HCT116 (cell line): ENCODE data around the gene PEX11G. TPM values are rescaled to one million over a fixed set of nuclear protein-coding genes. Genes with fewer than 3 reads are reported as not detected.

ENCODE experiments used
- ATAC-seq: fragments of 200-7000 bp; cut with Tn5 transposase; 2 replicates; pipeline ENCODE4 v1.9.1; 2020; ENCODE audit warnings: mild to moderate bottlenecking, moderate library complexity
- BruUV-seq: library from RNA; stranded (reverse); fragments of 400-500 nt; replicated peaks from 2 replicates; lab custom pipeline; 2021; lab: Mats Ljungman, UMichigan
- CTCF ChIA-PET: fragments of 300-600 bp; sonication (Branson Sonifier 250); formaldehyde crosslinking; loops from one replicate; lab custom pipeline; 2021; ENCODE audit warnings: antibody characterized with exemption; lab: Charles Lee
- POLR2A ChIA-PET: fragments of 300-600, 350-600 bp; sonication (Branson Sonifier 250); formaldehyde crosslinking; loops from one replicate; lab custom pipeline; 2021; ENCODE audit warnings: antibody characterized with exemption; lab: Charles Lee
- RAD21 ChIA-PET, 2 experiments: fragments of 300-600 bp; sonication (Branson Sonifier 250); formaldehyde crosslinking; loops; one replicate each; lab custom pipeline; 2023; ENCODE audit warnings: low total read pairs in 2 of 2; ENCODE audit not compliant: uncharacterized antibody in 2 of 2, unreplicated experiment in 2 of 2, low non-redundant PET in 1 of 2; lab: Charles Lee
- DNase-seq: peaks from one replicate; pipeline ENCODE4 v3.0.0-alpha.2; 2010; ENCODE audit warnings: low read depth, low spot score
- H2AFZ ChIP-seq: fragments of 200-600 bp; shearing (Covaris generic), sonication (generic); 2 replicates; pipeline ENCODE4 v1.6.1; 2017; ENCODE audit warnings: low read depth, mixed run types, mixed read lengths, antibody characterized with exemption, low read length; ENCODE audit not compliant: poor library complexity, severe bottlenecking
- H3K27ac ChIP-seq: 2 replicates; pipeline ENCODE4 v1.5.1; 2012; ENCODE audit warnings: low read depth, low read length
- H3K27me3 ChIP-seq: fragments of 200-600 bp; sonication (generic); 2 replicates; pipeline ENCODE4 v1.6.1; 2016; ENCODE audit warnings: mixed run types, low read length, mixed read lengths; ENCODE audit not compliant: insufficient read depth
- H3K36me3 ChIP-seq, 2 experiments: fragments of 200-500 bp in 1 of 2; fragments of 200-600 bp in 1 of 2; sonication (Bioruptor generic) in 1 of 2; sonication (generic) in 1 of 2; 2 replicates each; pipeline versions ENCODE4 v1.5.1 to v1.6.1; 2014 to 2016; ENCODE audit warnings: low read length in 2 of 2, inconsistent platforms in 1 of 2, mixed read lengths in 1 of 2, mixed run types in 1 of 2; ENCODE audit not compliant: insufficient read depth in 2 of 2, control insufficient read depth in 1 of 2
- H3K4me1 ChIP-seq, 2 experiments: fragments of 200-600 bp in 1 of 2; sonication (generic) in 1 of 2; 2 replicates each; pipeline versions ENCODE4 v1.5.1 to v1.6.1; 2012 to 2017; ENCODE audit warnings: low read length in 2 of 2, inconsistent platforms in 1 of 2, mild to moderate bottlenecking in 1 of 2, mixed read lengths in 1 of 2, mixed run types in 1 of 2, moderate library complexity in 1 of 2; ENCODE audit not compliant: insufficient read depth in 2 of 2, control insufficient read depth in 1 of 2
- H3K4me2 ChIP-seq: fragments of 200-600 bp; sonication (generic); 2 replicates; pipeline ENCODE4 v1.6.1; 2017; ENCODE audit warnings: mixed run types, low read length, mixed read lengths
- H3K4me3 ChIP-seq, 2 experiments: fragments of 200-600 bp in 1 of 2; sonication (generic) in 1 of 2; replicated peaks in 1 of 2; 2 replicates each; pipeline ENCODE4 v1.5.1; 2011 to 2016; ENCODE audit warnings: low read length in 2 of 2, control low read depth in 1 of 2, low read depth in 1 of 2, mild to moderate bottlenecking in 1 of 2, mixed read lengths in 1 of 2, mixed run types in 1 of 2
- H3K79me2 ChIP-seq: fragments of 200-600 bp; sonication (generic); 2 replicates; pipeline ENCODE4 v1.6.1; 2017; ENCODE audit warnings: mild to moderate bottlenecking, mixed run types, low read length, moderate library complexity, mixed read lengths; ENCODE audit not compliant: insufficient read depth
- H3K9ac ChIP-seq: fragments of 200-600 bp; sonication (generic); 2 replicates; pipeline ENCODE4 v1.6.1; 2016; ENCODE audit warnings: low read length, mixed read lengths
- H3K9me2 ChIP-seq: fragments of 200-600 bp; sonication (generic), shearing (Covaris generic); 2 replicates; pipeline ENCODE4 v1.6.1; 2017; ENCODE audit warnings: mixed run types, mild to moderate bottlenecking, moderate library complexity; ENCODE audit not compliant: insufficient read depth
- H3K9me3 ChIP-seq, 2 experiments: fragments of 200-500 bp in 1 of 2; fragments of 200-600 bp in 1 of 2; sonication (Bioruptor generic) in 1 of 2; sonication (generic) in 1 of 2; 2 replicates each; pipeline ENCODE4 v1.6.1; 2014 to 2017; ENCODE audit warnings: low read length in 2 of 2, mixed read lengths in 2 of 2, inconsistent platforms in 1 of 2, low read depth in 1 of 2, mild to moderate bottlenecking in 1 of 2, mixed run types in 1 of 2, moderate library complexity in 1 of 2; ENCODE audit not compliant: control insufficient read depth in 1 of 2, insufficient read depth in 1 of 2
- H4K20me1 ChIP-seq: fragments of 200-600 bp; sonication (generic), shearing (Covaris generic); 2 replicates; pipeline ENCODE4 v1.6.1; 2017; ENCODE audit warnings: mixed run types, mild to moderate bottlenecking, moderate library complexity; ENCODE audit not compliant: insufficient read depth
- ATF3 ChIP-seq: IDR thresholded peaks from 2 replicates; pipeline ENCODE4 v1.6.1; 2012
- CEBPB ChIP-seq: IDR thresholded peaks from 2 replicates; pipeline ENCODE4 v1.6.1; 2012; ENCODE audit warnings: low read depth
- CTCF ChIP-seq, 3 experiments: fragments of 200-600 bp in 1 of 3; sonication (generic) in 1 of 3; IDR thresholded peaks in 2 of 3; conservative IDR thresholded peaks in 1 of 3; 2 replicates each; pipeline ENCODE4 v1.5.1; 2012 to 2017; ENCODE audit warnings: low read depth in 2 of 3, low read length in 2 of 3, antibody characterized with exemption in 1 of 3, borderline replicate concordance in 1 of 3, control low read depth in 1 of 3, mild to moderate bottlenecking in 1 of 3, mixed read lengths in 1 of 3, mixed run types in 1 of 3, moderate library complexity in 1 of 3; ENCODE audit not compliant: insufficient read depth in 1 of 3
- EGR1 ChIP-seq: IDR thresholded peaks from 2 replicates; pipeline ENCODE4 v1.6.1; 2012; ENCODE audit warnings: low read depth
- ELF1 ChIP-seq: IDR thresholded peaks from 2 replicates; pipeline ENCODE4 v1.6.1; 2012; ENCODE audit warnings: low read depth, borderline replicate concordance
- EZH2 ChIP-seq: fragments of 200-600 bp; sonication (generic); IDR thresholded peaks from 2 replicates; pipeline ENCODE4 v1.6.1; 2017; ENCODE audit warnings: antibody characterized with exemption, mixed run types
- EZH2phosphoT487 ChIP-seq: fragments of 200-600 bp; IDR thresholded peaks from 2 replicates; pipeline ENCODE4 v1.6.1; 2018; ENCODE audit warnings: antibody characterized with exemption, borderline replicate concordance
- FOSL1 ChIP-seq: IDR thresholded peaks from 2 replicates; pipeline ENCODE4 v1.6.1; 2012; ENCODE audit warnings: low read depth
- POLR2A ChIP-seq: IDR thresholded peaks from 2 replicates; pipeline ENCODE4 v1.7.0; 2011; ENCODE audit warnings: borderline replicate concordance; ENCODE audit not compliant: insufficient read depth, insufficient read length; ENCODE audit errors: extremely low read depth
- POLR2AphosphoS5 ChIP-seq: IDR thresholded peaks from 2 replicates; pipeline ENCODE4 v1.6.1; 2011; ENCODE audit warnings: mild to moderate bottlenecking, low read depth, low read length, moderate library complexity
- RAD21 ChIP-seq: IDR thresholded peaks from 2 replicates; pipeline ENCODE4 v1.6.1; 2012; ENCODE audit warnings: low read depth, mild to moderate bottlenecking
- REST ChIP-seq: IDR thresholded peaks from 2 replicates; pipeline ENCODE4 v1.6.1; 2012; ENCODE audit warnings: low read depth
- SIN3A ChIP-seq: IDR thresholded peaks from 2 replicates; pipeline ENCODE4 v1.6.1; 2012; ENCODE audit warnings: low read depth
- SP1 ChIP-seq: IDR thresholded peaks from 2 replicates; pipeline ENCODE4 v1.6.1; 2012; ENCODE audit warnings: low read depth
- SRF ChIP-seq: IDR thresholded peaks from 2 replicates; pipeline ENCODE4 v1.6.1; 2012; ENCODE audit warnings: low read depth
- YY1 ChIP-seq: IDR thresholded peaks from 2 replicates; pipeline ENCODE4 v1.6.1; 2011; ENCODE audit warnings: low read length, low read depth, moderate library complexity, mild to moderate bottlenecking; ENCODE audit not compliant: insufficient replicate concordance; ENCODE audit errors: extremely low read depth
- ZBTB33 ChIP-seq: IDR thresholded peaks from 2 replicates; pipeline ENCODE4 v1.6.1; 2011; ENCODE audit warnings: mild to moderate bottlenecking, low read length, moderate library complexity; ENCODE audit not compliant: insufficient replicate concordance; ENCODE audit errors: extremely low read depth
- intact Hi-C: fragments of 100-400 bp; cut with micrococcal nuclease; formaldehyde crosslinking; loops from 2 replicates; pipeline ENCODE4 v1.10.0; 2022
- total RNA-seq: library from RNA; stranded (reverse); gene quantifications from one replicate; pipeline ENCODE4 v1.2.1, GENCODE V29; 2021; ENCODE audit not compliant: unreplicated experiment

The PEX11G gene
- total RNA-seq, 1 experiment from 2014 or later = 6.4 TPM

- no peak for TF ChIP-seq ZBTB33
- TF ChIP-seq EGR1 = no peak
These were observed 60.2 kb downstream of the PEX11G start (continued) for GRCh38 chr19:7428651-7429113.

GRCh38 chr19:7427944-7428343 lies 60.9 kb downstream of the PEX11G start:
- no peaks in the 10 kb centered on the region for H4K20me1 ChIP-seq
- no peaks in the 10 kb centered on the region for H3K9me3 ChIP-seq
- no peak overlapping the region for H3K4me2 ChIP-seq
- H3K27ac ChIP-seq = no peak overlapping the region
- ATAC-seq (no peak), DNase-seq (no peak)
- peaks cover 22% of the 10 kb centered on the region for H3K79me2 ChIP-seq
- RAD21 ChIA-PET = no interaction called here
- H2AFZ ChIP-seq = no peak overlapping the region
- BruUV-seq = no TSS peak
- H3K9ac ChIP-seq = no peak overlapping the region
- intact Hi-C loops = no loop called here
- peaks cover 38 to 44% of the 10 kb centered on the region in 2 experiments for H3K4me1 ChIP-seq
- POLR2A ChIA-PET = no interaction called here
- H3K36me3 ChIP-seq = peaks cover 0 to 2% of the 10 kb centered on the region in 2 experiments; a peak in 1 of 4 replicates
- no peak overlapping the region for H3K4me3 ChIP-seq
- H3K9me2 ChIP-seq = no peaks in the 10 kb centered on the region
- TF ChIP-seq POLR2A (no peak), REST (no peak), EZH2phosphoT487 (no peak), SRF (no peak), EGR1 (no peak), CTCF (IDR thresholded peaks at IDR 0.05 in 2 of 3, conservative IDR thresholded peaks at IDR 0.05 in 1 of 3; ENCODE audit: borderline replicate concordance in 1 of 3, insufficient read depth in 1 of 3, low read depth in 2 of 3, low read length in 2 of 3) (no peak), CEBPB (no peak), ATF3 (no peak), EZH2 (no peak), YY1 (no peak), RAD21 (no peak), SIN3A (no peak), FOSL1 (no peak), POLR2AphosphoS5 (no peak), SP1 (no peak), ELF1 (no peak)
- H3K27me3 ChIP-seq = no peaks in the 10 kb centered on the region
- CTCF ChIA-PET = interaction anchor here (1.1 kb wide), 1 partner anchor 10 kb away, joined by 3 read pairs; no protein-coding TSS in a partner anchor
